WTC11 (cell line): ENCODE data around the gene YPEL1.

Experiments used
- CREB1 ChIP-seq: sonication (generic); formaldehyde crosslinking; IDR thresholded peaks from 2 replicates; pipeline ENCODE4 v1.8.0; 2023; ENCODE audit warnings: mild to moderate bottlenecking, missing genetic modification reagents
- ESRRA ChIP-seq: sonication (generic); formaldehyde crosslinking; IDR thresholded peaks from 2 replicates; pipeline ENCODE4 v1.8.1; 2022; ENCODE audit warnings: mild to moderate bottlenecking, missing genetic modification reagents, borderline replicate concordance
- RELA ChIP-seq: sonication (generic); formaldehyde crosslinking; IDR thresholded peaks from 2 replicates; pipeline ENCODE4 v1.8.1; 2022; ENCODE audit warnings: missing genetic modification reagents, mild to moderate bottlenecking, borderline replicate concordance
- SMAD4 ChIP-seq: sonication (generic); formaldehyde crosslinking; IDR thresholded peaks from 2 replicates; pipeline ENCODE4 v1.8.0; 2022; ENCODE audit warnings: mild to moderate bottlenecking, missing genetic modification reagents
- SP1 ChIP-seq: sonication (generic); formaldehyde crosslinking; conservative IDR thresholded peaks from 2 replicates; pipeline ENCODE4 v1.8.1; 2022; ENCODE audit warnings: missing genetic modification reagents
- TF ChIP-seq, protein P1 (sequence below): sonication (generic); formaldehyde crosslinking; IDR thresholded peaks from 2 replicates; pipeline ENCODE4 v1.8.1; 2023; ENCODE audit warnings: mild to moderate bottlenecking, moderate library complexity, missing genetic modification reagents
- TF ChIP-seq, protein P2 (sequence below): sonication (generic); formaldehyde crosslinking; IDR thresholded peaks from 2 replicates; pipeline ENCODE4 v1.8.0; 2023; ENCODE audit warnings: missing genetic modification reagents
- TF ChIP-seq, protein P3 (sequence below): fragments of 200-600 bp; IDR thresholded peaks from 2 replicates; pipeline ENCODE4 v1.8.0; 2022; ENCODE audit warnings: antibody characterized with exemption
- TF ChIP-seq, protein P4 (sequence below): sonication (generic); formaldehyde crosslinking; IDR thresholded peaks from 2 replicates; pipeline ENCODE4 v1.8.0; 2022; ENCODE audit warnings: mild to moderate bottlenecking, missing genetic modification reagents
- TF ChIP-seq, protein P5 (sequence below): sonication (generic); formaldehyde crosslinking; IDR thresholded peaks from 2 replicates; pipeline ENCODE4 v1.8.1; 2023; ENCODE audit warnings: mild to moderate bottlenecking, missing genetic modification reagents
- TF ChIP-seq, protein P6 (sequence below): sonication (generic); formaldehyde crosslinking; IDR thresholded peaks from 2 replicates; pipeline ENCODE4 v1.8.1; 2023; ENCODE audit warnings: mild to moderate bottlenecking, missing genetic modification reagents, borderline replicate concordance
- TF ChIP-seq, protein P7 (sequence below): sonication (generic); formaldehyde crosslinking; IDR thresholded peaks from 2 replicates; pipeline ENCODE4 v1.8.0; 2022; ENCODE audit warnings: mild to moderate bottlenecking, missing genetic modification reagents

DNA sequence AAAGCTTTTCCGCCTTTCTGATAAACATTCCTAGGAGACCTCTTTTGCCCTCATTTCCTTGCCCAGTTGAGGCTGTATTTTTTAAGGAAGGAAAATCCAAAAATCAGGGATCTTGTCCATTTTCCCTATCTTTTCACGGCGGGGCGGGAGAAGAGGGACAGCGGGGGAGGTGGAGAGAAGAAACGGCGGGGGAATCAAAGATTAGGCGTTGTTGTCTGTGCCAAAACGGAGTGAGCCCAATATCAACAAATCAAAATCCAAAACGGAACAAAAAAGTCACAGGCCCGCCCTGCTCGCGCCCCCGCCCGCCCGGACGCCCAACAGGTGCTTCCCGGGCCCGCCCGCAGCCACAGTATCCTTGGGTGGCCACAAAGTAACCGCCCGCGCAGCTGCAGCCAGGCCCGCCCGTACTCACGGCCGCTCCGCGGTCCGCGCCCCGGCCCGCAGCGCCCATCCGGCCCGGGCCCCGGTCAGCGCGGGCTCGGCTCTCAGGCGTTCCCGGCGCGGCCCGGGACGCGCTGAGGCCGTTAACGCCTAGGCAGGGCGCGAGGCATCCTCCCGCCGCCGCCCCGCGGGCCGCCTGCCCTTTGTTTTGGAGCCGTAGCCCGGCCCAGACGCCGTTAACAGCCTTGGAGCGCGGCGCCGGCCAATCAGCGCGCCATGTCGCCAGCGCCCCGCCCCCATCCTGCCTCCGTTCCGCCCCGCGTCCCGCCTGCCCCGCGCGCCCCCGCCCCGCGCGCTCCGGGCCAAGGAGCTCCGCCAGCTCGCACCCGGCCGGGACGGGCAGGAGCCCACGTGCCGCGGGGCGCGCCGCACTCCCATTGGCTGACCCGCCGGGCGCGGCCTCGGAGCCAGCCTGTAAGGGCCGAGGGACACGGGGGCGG lies at the start of gene YPEL1:
- TF ChIP-seq SP1 (CRISPR knock-in tag) (peak; percentile 99), CREB1 (CRISPR knock-in tag) (no peak), SMAD4 (no peak), ESRRA (CRISPR knock-in tag) (0 out of 2 replicates have a peak, but pooled peaks have one; percentile 17), RELA (CRISPR knock-in tag) (no peak; the same call in 1 of the 2 replicates)
- TF ChIP-seq, protein P1, sequence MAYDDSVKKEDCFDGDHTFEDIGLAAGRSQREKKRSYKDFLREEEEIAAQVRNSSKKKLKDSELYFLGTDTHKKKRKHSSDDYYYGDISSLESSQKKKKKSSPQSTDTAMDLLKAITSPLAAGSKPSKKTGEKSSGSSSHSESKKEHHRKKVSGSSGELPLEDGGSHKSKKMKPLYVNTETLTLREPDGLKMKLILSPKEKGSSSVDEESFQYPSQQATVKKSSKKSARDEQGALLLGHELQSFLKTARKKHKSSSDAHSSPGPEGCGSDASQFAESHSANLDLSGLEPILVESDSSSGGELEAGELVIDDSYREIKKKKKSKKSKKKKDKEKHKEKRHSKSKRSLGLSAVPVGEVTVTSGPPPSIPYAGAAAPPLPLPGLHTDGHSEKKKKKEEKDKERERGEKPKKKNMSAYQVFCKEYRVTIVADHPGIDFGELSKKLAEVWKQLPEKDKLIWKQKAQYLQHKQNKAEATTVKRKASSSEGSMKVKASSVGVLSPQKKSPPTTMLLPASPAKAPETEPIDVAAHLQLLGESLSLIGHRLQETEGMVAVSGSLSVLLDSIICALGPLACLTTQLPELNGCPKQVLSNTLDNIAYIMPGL (CRISPR knock-in tag) = no peak
- TF ChIP-seq, protein P2, sequence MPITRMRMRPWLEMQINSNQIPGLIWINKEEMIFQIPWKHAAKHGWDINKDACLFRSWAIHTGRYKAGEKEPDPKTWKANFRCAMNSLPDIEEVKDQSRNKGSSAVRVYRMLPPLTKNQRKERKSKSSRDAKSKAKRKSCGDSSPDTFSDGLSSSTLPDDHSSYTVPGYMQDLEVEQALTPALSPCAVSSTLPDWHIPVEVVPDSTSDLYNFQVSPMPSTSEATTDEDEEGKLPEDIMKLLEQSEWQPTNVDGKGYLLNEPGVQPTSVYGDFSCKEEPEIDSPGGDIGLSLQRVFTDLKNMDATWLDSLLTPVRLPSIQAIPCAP (CRISPR knock-in tag) = no peak
- TF ChIP-seq, protein P3, sequence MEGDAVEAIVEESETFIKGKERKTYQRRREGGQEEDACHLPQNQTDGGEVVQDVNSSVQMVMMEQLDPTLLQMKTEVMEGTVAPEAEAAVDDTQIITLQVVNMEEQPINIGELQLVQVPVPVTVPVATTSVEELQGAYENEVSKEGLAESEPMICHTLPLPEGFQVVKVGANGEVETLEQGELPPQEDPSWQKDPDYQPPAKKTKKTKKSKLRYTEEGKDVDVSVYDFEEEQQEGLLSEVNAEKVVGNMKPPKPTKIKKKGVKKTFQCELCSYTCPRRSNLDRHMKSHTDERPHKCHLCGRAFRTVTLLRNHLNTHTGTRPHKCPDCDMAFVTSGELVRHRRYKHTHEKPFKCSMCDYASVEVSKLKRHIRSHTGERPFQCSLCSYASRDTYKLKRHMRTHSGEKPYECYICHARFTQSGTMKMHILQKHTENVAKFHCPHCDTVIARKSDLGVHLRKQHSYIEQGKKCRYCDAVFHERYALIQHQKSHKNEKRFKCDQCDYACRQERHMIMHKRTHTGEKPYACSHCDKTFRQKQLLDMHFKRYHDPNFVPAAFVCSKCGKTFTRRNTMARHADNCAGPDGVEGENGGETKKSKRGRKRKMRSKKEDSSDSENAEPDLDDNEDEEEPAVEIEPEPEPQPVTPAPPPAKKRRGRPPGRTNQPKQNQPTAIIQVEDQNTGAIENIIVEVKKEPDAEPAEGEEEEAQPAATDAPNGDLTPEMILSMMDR = no peak
- TF ChIP-seq, protein P4, sequence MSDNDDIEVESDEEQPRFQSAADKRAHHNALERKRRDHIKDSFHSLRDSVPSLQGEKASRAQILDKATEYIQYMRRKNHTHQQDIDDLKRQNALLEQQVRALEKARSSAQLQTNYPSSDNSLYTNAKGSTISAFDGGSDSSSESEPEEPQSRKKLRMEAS (CRISPR knock-in tag) = peak; percentile 79; the same call in 1 of the 2 replicates
- TF ChIP-seq, protein P5, sequence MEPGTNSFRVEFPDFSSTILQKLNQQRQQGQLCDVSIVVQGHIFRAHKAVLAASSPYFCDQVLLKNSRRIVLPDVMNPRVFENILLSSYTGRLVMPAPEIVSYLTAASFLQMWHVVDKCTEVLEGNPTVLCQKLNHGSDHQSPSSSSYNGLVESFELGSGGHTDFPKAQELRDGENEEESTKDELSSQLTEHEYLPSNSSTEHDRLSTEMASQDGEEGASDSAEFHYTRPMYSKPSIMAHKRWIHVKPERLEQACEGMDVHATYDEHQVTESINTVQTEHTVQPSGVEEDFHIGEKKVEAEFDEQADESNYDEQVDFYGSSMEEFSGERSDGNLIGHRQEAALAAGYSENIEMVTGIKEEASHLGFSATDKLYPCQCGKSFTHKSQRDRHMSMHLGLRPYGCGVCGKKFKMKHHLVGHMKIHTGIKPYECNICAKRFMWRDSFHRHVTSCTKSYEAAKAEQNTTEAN = no peak
- TF ChIP-seq, protein P6, sequence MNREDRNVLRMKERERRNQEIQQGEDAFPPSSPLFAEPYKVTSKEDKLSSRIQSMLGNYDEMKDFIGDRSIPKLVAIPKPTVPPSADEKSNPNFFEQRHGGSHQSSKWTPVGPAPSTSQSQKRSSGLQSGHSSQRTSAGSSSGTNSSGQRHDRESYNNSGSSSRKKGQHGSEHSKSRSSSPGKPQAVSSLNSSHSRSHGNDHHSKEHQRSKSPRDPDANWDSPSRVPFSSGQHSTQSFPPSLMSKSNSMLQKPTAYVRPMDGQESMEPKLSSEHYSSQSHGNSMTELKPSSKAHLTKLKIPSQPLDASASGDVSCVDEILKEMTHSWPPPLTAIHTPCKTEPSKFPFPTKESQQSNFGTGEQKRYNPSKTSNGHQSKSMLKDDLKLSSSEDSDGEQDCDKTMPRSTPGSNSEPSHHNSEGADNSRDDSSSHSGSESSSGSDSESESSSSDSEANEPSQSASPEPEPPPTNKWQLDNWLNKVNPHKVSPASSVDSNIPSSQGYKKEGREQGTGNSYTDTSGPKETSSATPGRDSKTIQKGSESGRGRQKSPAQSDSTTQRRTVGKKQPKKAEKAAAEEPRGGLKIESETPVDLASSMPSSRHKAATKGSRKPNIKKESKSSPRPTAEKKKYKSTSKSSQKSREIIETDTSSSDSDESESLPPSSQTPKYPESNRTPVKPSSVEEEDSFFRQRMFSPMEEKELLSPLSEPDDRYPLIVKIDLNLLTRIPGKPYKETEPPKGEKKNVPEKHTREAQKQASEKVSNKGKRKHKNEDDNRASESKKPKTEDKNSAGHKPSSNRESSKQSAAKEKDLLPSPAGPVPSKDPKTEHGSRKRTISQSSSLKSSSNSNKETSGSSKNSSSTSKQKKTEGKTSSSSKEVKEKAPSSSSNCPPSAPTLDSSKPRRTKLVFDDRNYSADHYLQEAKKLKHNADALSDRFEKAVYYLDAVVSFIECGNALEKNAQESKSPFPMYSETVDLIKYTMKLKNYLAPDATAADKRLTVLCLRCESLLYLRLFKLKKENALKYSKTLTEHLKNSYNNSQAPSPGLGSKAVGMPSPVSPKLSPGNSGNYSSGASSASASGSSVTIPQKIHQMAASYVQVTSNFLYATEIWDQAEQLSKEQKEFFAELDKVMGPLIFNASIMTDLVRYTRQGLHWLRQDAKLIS = no peak
- TF ChIP-seq, protein P7, sequence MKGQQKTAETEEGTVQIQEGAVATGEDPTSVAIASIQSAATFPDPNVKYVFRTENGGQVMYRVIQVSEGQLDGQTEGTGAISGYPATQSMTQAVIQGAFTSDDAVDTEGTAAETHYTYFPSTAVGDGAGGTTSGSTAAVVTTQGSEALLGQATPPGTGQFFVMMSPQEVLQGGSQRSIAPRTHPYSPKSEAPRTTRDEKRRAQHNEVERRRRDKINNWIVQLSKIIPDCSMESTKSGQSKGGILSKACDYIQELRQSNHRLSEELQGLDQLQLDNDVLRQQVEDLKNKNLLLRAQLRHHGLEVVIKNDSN (CRISPR knock-in tag) = no peak
